Erythroblast (primary cell): ENCODE data around the gene MACROD2.

ENCODE experiments used
- GATA1 ChIP-seq: IDR thresholded peaks from 2 replicates; pipeline ENCODE4 v1.6.1; 2011; ENCODE audit warnings: low read depth, mild to moderate bottlenecking, control low read depth, low read length, moderate library complexity
- POLR2A ChIP-seq: IDR thresholded peaks from 2 replicates; pipeline ENCODE4 v1.6.1; 2011; ENCODE audit warnings: mild to moderate bottlenecking, low read length

GRCh38 chr20:14859627-14860026, 864.3 kb downstream of the MACROD2 start:
- no peak for TF ChIP-seq POLR2A
- no peak for TF ChIP-seq GATA1
